RPMI7951 (cell line): ENCODE data around the gene TET2. TPM values are rescaled to one million over a fixed set of nuclear protein-coding genes. Genes with fewer than 3 reads are reported as not detected.

ENCODE experiments used
- DNase-seq: peaks from one replicate; pipeline ENCODE4 v3.0.0-alpha.2; 2012; ENCODE audit warnings: low read depth
- total RNA-seq: library from RNA; depleted of rRNA; stranded (reverse); fragments of >200 nt; shearing (Covaris generic); gene quantifications from 2 replicates; pipeline ENCODE4 v1.2.3, GENCODE V29; 2014

The TET2 gene
- total RNA-seq, 1 experiment from 2014 or later = 13.6 TPM

GRCh38 chr4:105234582-105234981 is 87.9 kb downstream of the TET2 start:
- DNase-seq = no peak

- DNase-seq = no peak
Observed at GRCh38 chr4:105236202-105236915, 89.7 kb downstream of the TET2 start.

- DNase-seq = no peak
Observed at GRCh38 chr4:105236916-105237311, 90.2 kb downstream of the TET2 start.

GRCh38 chr4:105240037-105240436 is 93.4 kb downstream of the TET2 start:
- DNase-seq = no peak

- DNase-seq = no peak
Observed at GRCh38 chr4:105241451-105241850, 94.8 kb downstream of the TET2 start.

- no peak for DNase-seq
Observed at GRCh38 chr4:105243446-105243845, 96.8 kb downstream of the TET2 start.

GRCh38 chr4:105246712-105247111 is 100.0 kb downstream of the TET2 start:
- peak; percentile 38 for DNase-seq

- no peak for DNase-seq
Observed at GRCh38 chr4:105248613-105249012, 101.9 kb downstream of the TET2 start.

GRCh38 chr4:105257817-105258495 is 111.3 kb downstream of the TET2 start:
- no peak for DNase-seq

- DNase-seq = no peak
Observed at GRCh38 chr4:105265689-105266088, 119.0 kb downstream of the TET2 start.

GRCh38 chr4:105267280-105267679 is 120.6 kb downstream of the TET2 start:
- no peak for DNase-seq

- no peak for DNase-seq
Observed at GRCh38 chr4:105272002-105272401, 125.3 kb downstream of the TET2 start.

GRCh38 chr4:105273230-105273629 is 126.6 kb downstream of the TET2 start:
- no peak for DNase-seq

- DNase-seq = no peak
Observed at GRCh38 chr4:105274090-105274489, 127.4 kb downstream of the TET2 start.

GRCh38 chr4:105274504-105274903 is 127.8 kb downstream of the TET2 start:
- no peak for DNase-seq

- no peak for DNase-seq
Observed at GRCh38 chr4:105276361-105277104, 129.9 kb downstream of the TET2 start.

GRCh38 chr4:105277702-105278101 is 131.0 kb downstream of the TET2 start:
- DNase-seq = no peak

GRCh38 chr4:105279314-105279713 is 132.6 kb downstream of the TET2 start:
- no peak for DNase-seq

- peak; percentile 77 for DNase-seq
Observed at GRCh38 chr4:105280338-105281123, 133.9 kb downstream of the TET2 start.

- DNase-seq = no peak
Observed at GRCh38 chr4:105281124-105281415, 134.4 kb downstream of the TET2 start.

- no peak for DNase-seq
Observed at GRCh38 chr4:105282489-105282888, 135.8 kb downstream of the TET2 start.

- DNase-seq = no peak
Observed at GRCh38 chr4:105283501-105283900, 136.8 kb downstream of the TET2 start.
